Neural cell (in vitro differentiated cells): ENCODE measurements around the gene GALNT12. TPM values are rescaled to one million over a fixed set of nuclear protein-coding genes. Genes with fewer than 3 reads are reported as not detected.

Source experiments
- H2AFZ ChIP-seq: fragments of 200-600, 300-800 bp; sonication (generic), shearing (Covaris generic); 2 replicates; pipeline ENCODE4 v1.6.0; 2014; ENCODE audit warnings: low read depth, mild to moderate bottlenecking, antibody characterized with exemption, low read length, moderate library complexity
- H3F3A ChIP-seq: fragments of 200-600 bp; shearing (Covaris generic); 2 replicates; pipeline ENCODE4 v1.6.1; 2016; ENCODE audit warnings: mild to moderate bottlenecking, moderate library complexity, mixed read lengths, antibody characterized with exemption, low read length; ENCODE audit not compliant: insufficient read depth, poor library complexity, severe bottlenecking
- H3K27ac ChIP-seq: fragments of 200-600, 300-800 bp; sonication (generic), shearing (Covaris generic); 2 replicates; pipeline ENCODE4 v1.5.1; 2014; ENCODE audit warnings: mild to moderate bottlenecking, low read length, moderate library complexity
- H3K27me3 ChIP-seq: fragments of 300-800, 200-600 bp; sonication (generic), shearing (Covaris generic); 2 replicates; pipeline ENCODE4 v1.6.0; 2014; ENCODE audit warnings: mild to moderate bottlenecking, low read depth, low read length, moderate library complexity; ENCODE audit not compliant: insufficient read depth
- H3K36me3 ChIP-seq: fragments of 300-800, 200-600 bp; sonication (generic), shearing (Covaris generic); 2 replicates; pipeline ENCODE4 v1.5.1; 2014; ENCODE audit warnings: mild to moderate bottlenecking, antibody characterized with exemption, low read length, moderate library complexity; ENCODE audit not compliant: insufficient read depth
- H3K4me2 ChIP-seq: fragments of 300-800, 200-600 bp; sonication (generic), shearing (Covaris generic); 2 replicates; pipeline ENCODE4 v1.6.0; 2014; ENCODE audit warnings: mild to moderate bottlenecking, low read length
- H3K4me3 ChIP-seq: fragments of 300-800, 200-600 bp; sonication (generic), shearing (Covaris generic); 2 replicates; pipeline ENCODE4 v1.5.1; 2014; ENCODE audit warnings: mild to moderate bottlenecking, low read length, moderate library complexity
- H3K79me2 ChIP-seq: fragments of 200-600 bp; shearing (Covaris generic); replicated peaks from 2 replicates; pipeline ENCODE4 v1.6.0; 2014; ENCODE audit warnings: mild to moderate bottlenecking, low read length, moderate library complexity; ENCODE audit not compliant: insufficient read depth
- H3K9ac ChIP-seq: fragments of 300-800, 200-600 bp; sonication (generic), shearing (Covaris generic); 2 replicates; pipeline ENCODE4 v1.6.1; 2016; ENCODE audit warnings: mild to moderate bottlenecking, low read length, mixed read lengths
- H3K9me2 ChIP-seq: fragments of 200-600 bp; shearing (Covaris generic); 2 replicates; pipeline ENCODE4 v1.6.1; 2016; ENCODE audit warnings: mild to moderate bottlenecking, low read length, mixed read lengths; ENCODE audit not compliant: insufficient read depth
- H3K9me3 ChIP-seq: fragments of 200-600, 300-800 bp; sonication (generic), shearing (Covaris generic); 2 replicates; pipeline ENCODE4 v1.6.1; 2016; ENCODE audit warnings: mild to moderate bottlenecking, mixed run types, low read length, moderate library complexity, mixed read lengths
- H4K20me1 ChIP-seq: fragments of 200-600 bp; shearing (Covaris generic); 2 replicates; pipeline ENCODE4 v1.6.1; 2016; ENCODE audit warnings: mild to moderate bottlenecking, mixed run types; ENCODE audit not compliant: insufficient read depth
- CTCF ChIP-seq: fragments of 450-650 bp; IDR thresholded peaks from 2 replicates; pipeline ENCODE4 v1.5.1; 2014; ENCODE audit warnings: antibody characterized with exemption, mild to moderate bottlenecking, moderate library complexity; ENCODE audit not compliant: poor library complexity, severe bottlenecking
- EP300 ChIP-seq: fragments of 450-650 bp; conservative IDR thresholded peaks from 2 replicates; pipeline ENCODE4 v1.6.1; 2014; ENCODE audit warnings: antibody characterized with exemption, mild to moderate bottlenecking, moderate library complexity; ENCODE audit not compliant: poor library complexity, severe bottlenecking
- EZH2 ChIP-seq: fragments of 200-600, 300-800 bp; shearing (Covaris generic), sonication (generic); IDR thresholded peaks from 2 replicates; pipeline ENCODE4 v1.6.1; 2014; ENCODE audit warnings: antibody characterized with exemption, low read length, borderline replicate concordance, mild to moderate bottlenecking; ENCODE audit not compliant: insufficient read depth, poor library complexity, severe bottlenecking
- MXI1 ChIP-seq: fragments of 450-650 bp; conservative IDR thresholded peaks from 2 replicates; pipeline ENCODE4 v1.6.1; 2014; ENCODE audit warnings: antibody characterized with exemption, mild to moderate bottlenecking; ENCODE audit not compliant: poor library complexity, severe bottlenecking
- POLR2AphosphoS5 ChIP-seq: IDR thresholded peaks from 2 replicates; pipeline ENCODE4 v1.6.1; 2012
- RAD21 ChIP-seq: fragments of 450-650 bp; conservative IDR thresholded peaks from 2 replicates; pipeline ENCODE4 v1.6.1; 2014; ENCODE audit warnings: antibody characterized with exemption, mild to moderate bottlenecking, moderate library complexity
- REST ChIP-seq: IDR thresholded peaks from 2 replicates; pipeline ENCODE4 v1.6.1; 2012; ENCODE audit warnings: borderline replicate concordance
- SMC3 ChIP-seq: fragments of 450-650 bp; conservative IDR thresholded peaks from 2 replicates; pipeline ENCODE4 v1.6.1; 2014; ENCODE audit warnings: antibody characterized with exemption, mild to moderate bottlenecking, moderate library complexity; ENCODE audit not compliant: poor library complexity
- TAF1 ChIP-seq: IDR thresholded peaks from 2 replicates; pipeline ENCODE4 v1.6.1; 2012; ENCODE audit warnings: low read depth
- polyA plus RNA-seq: library from polyadenylated mRNA; depleted of rRNA; stranded (reverse); fragments of >200 nt; gene quantifications from 2 replicates; pipeline ENCODE4 v1.2.3, GENCODE V29; 2014

Gene GALNT12
- polyA plus RNA-seq, 1 donor from 2014 or later: 8.4 TPM

GRCh38 chr9:98766586-98766985, 40.9 kb upstream of the GALNT12 start:
- Histone ChIP-seq H3K4me2 (no peak overlapping the region), H3K79me2 (no peaks in the 10 kb centered on the region), H2AFZ (no peak overlapping the region), H3K9me3 (no peaks in the 10 kb centered on the region), H3K9ac (no peak overlapping the region), H3K9me2 (no peaks in the 10 kb centered on the region), H3K27ac (no peak overlapping the region), H3K36me3 (no peaks in the 10 kb centered on the region), H3F3A (no peaks in the 10 kb centered on the region), H3K27me3 (no peaks in the 10 kb centered on the region), H4K20me1 (no peaks in the 10 kb centered on the region), H3K4me3 (no peak overlapping the region)
- TF ChIP-seq SMC3 (no peak), CTCF (no peak), REST (no peak), POLR2AphosphoS5 (no peak), RAD21 (no peak), TAF1 (no peak), EZH2 (no peak), EP300 (no peak), MXI1 (no peak)

GRCh38 chr9:98767196-98767595, 40.3 kb upstream of the GALNT12 start:
- H3K4me3 ChIP-seq: no peak overlapping the region
- H3K9me3 ChIP-seq: no peaks in the 10 kb centered on the region
- H4K20me1 ChIP-seq: no peaks in the 10 kb centered on the region
- no peak overlapping the region for H2AFZ ChIP-seq
- H3K27ac ChIP-seq: no peak overlapping the region
- no peaks in the 10 kb centered on the region for H3K79me2 ChIP-seq
- H3K9me2 ChIP-seq: no peaks in the 10 kb centered on the region
- no peaks in the 10 kb centered on the region for H3K27me3 ChIP-seq
- H3K36me3 ChIP-seq: no peaks in the 10 kb centered on the region
- no peak for TF ChIP-seq TAF1
- no peak for TF ChIP-seq EP300
- no peak for TF ChIP-seq REST
- TF ChIP-seq SMC3: no peak
- no peak for TF ChIP-seq EZH2
- no peak for TF ChIP-seq MXI1
- TF ChIP-seq CTCF: no peak
- no peak for TF ChIP-seq RAD21
- no peak for TF ChIP-seq POLR2AphosphoS5
- no peak overlapping the region for H3K9ac ChIP-seq
- H3K4me2 ChIP-seq: no peak overlapping the region
- no peaks in the 10 kb centered on the region for H3F3A ChIP-seq
